ENCODE data around the gene OR2V2.

The OR2V2 gene

DNA sequence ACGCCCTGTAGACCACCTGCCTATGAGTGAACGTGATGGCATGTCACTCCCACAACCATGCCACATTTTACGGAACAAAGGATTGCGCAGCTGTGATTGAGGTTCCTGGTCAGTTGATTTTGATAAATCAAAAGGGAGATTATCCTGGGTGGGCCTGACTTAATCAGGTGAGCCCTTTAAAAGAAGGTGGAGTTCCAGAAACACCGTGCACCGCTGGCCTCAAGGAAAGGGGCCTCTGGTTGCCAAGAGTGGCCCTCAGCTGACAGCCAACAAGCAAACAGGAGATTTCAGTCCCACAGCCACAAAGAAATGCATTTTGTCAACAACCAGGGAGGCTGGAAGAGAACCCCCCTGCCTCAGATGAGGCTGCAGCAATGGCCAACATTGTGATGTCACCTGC lies 38.6 kb downstream of the OR2V2 start:
- H3K4me3 ChIP-seq (ENCODE audit: low read depth, low read length): no peak overlapping the region
- TF ChIP-seq, protein P1, sequence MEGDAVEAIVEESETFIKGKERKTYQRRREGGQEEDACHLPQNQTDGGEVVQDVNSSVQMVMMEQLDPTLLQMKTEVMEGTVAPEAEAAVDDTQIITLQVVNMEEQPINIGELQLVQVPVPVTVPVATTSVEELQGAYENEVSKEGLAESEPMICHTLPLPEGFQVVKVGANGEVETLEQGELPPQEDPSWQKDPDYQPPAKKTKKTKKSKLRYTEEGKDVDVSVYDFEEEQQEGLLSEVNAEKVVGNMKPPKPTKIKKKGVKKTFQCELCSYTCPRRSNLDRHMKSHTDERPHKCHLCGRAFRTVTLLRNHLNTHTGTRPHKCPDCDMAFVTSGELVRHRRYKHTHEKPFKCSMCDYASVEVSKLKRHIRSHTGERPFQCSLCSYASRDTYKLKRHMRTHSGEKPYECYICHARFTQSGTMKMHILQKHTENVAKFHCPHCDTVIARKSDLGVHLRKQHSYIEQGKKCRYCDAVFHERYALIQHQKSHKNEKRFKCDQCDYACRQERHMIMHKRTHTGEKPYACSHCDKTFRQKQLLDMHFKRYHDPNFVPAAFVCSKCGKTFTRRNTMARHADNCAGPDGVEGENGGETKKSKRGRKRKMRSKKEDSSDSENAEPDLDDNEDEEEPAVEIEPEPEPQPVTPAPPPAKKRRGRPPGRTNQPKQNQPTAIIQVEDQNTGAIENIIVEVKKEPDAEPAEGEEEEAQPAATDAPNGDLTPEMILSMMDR (IDR thresholded peaks at IDR 0.05; ENCODE audit: insufficient read depth, low read length, missing control alignments): no peak
- ChIA-PET POLR2A (no interaction called here), CTCF (interaction anchor here (1.3 to 3.1 kb wide), 5 partner anchors 13 to 63 kb away, joined by 3 to 19 read pairs (median 11); partner anchors contain the start of gene TRIM41)
- no peak for DNase-seq (ENCODE audit: low read depth, low spot score)

DNA sequence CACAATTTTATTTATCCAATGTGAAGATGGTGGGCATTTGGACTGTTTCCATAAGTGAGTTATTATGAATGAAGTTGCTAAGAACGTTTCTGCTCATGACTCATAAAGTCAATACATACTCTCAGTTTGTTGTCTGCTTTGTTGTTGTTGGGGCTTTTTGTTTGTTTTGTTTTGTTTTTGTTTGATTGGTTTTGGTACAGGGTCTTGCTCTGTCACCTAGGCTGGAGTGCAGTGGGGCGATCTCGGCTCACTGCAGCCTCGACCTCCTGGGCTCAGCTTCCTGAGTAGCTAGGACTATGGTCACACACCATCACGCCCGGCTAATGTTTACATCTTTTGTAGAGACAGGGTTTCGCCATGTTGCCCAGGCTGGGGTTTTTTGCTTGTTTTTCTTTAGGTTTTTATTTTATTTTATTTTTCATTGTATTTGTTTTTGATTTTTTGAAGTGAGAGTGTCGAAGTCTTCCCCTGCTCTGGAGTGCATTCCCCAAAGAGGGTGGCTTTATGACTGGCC lies 39.7 kb downstream of the OR2V2 start:
- H3K4me3 ChIP-seq (ENCODE audit: low read depth, low read length): peak overlapping the region; percentile 49
- ChIA-PET CTCF (interaction anchor here (1.5 to 3.8 kb wide), 3 partner anchors 19 to 35 kb away, joined by 5 to 29 read pairs (median 7); partner anchors contain the start of genes TRIM41 and TRIM7), POLR2A (interaction anchor here (3.5 kb wide), 1 partner anchor 20 kb away, joined by 17 read pairs; no protein-coding TSS in a partner anchor)
- DNase-seq (ENCODE audit: low read depth, low spot score): no peak
- TF ChIP-seq, protein P1 (IDR thresholded peaks at IDR 0.05; ENCODE audit: insufficient read depth, low read length, missing control alignments): no peak

DNA sequence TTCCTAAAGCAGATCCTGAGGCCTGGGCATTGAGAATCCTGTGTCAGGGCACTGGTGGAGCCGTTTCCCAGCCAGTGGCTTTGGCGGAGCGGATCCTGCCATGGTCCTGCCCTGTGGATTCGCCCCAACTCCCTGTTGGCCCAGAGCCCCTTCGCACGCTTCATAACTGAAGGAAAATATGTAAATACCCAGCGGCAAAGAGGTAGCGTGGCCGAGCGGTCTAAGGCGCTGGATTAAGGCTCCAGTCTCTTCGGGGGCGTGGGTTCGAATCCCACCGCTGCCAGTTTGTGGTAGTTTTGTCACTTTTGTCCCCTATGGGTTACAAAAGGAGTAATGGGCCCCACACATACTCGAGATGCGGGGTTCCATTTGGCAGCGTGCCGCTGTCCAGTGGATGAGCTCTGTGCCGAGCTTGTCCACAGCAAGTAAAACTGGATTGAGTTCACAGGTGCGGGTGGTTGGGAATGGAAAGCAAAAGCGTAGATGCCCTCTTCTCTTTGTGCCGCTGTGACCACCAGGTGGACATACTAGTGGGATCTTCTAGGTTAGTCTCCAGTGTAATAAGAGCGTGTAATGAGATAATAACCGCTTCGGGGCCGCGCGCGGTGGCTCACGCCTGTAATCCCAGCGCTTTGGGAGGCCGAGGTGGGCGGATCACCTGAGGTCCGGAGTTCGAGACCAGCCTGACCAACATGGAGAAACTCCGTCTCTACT lies 40.3 kb downstream of the OR2V2 start:
- TF ChIP-seq, protein P1 (IDR thresholded peaks at IDR 0.05; ENCODE audit: insufficient read depth, low read length, missing control alignments): peak; percentile 30
- POLR2A ChIA-PET: interaction anchor here (1.7 to 3.5 kb wide), 3 partner anchors 20 to 74 kb away, joined by 6 to 17 read pairs (median 6); partner anchors contain the start of gene TRIM52
- CTCF ChIA-PET: interaction anchor here (1.5 to 3.8 kb wide), 3 partner anchors 19 to 35 kb away, joined by 5 to 29 read pairs (median 7); partner anchors contain the start of genes TRIM41 and TRIM7
- H3K4me3 ChIP-seq (ENCODE audit: low read depth, low read length): peak overlapping the region; percentile 57
- no peak for DNase-seq (ENCODE audit: low read depth, low spot score)

DNA sequence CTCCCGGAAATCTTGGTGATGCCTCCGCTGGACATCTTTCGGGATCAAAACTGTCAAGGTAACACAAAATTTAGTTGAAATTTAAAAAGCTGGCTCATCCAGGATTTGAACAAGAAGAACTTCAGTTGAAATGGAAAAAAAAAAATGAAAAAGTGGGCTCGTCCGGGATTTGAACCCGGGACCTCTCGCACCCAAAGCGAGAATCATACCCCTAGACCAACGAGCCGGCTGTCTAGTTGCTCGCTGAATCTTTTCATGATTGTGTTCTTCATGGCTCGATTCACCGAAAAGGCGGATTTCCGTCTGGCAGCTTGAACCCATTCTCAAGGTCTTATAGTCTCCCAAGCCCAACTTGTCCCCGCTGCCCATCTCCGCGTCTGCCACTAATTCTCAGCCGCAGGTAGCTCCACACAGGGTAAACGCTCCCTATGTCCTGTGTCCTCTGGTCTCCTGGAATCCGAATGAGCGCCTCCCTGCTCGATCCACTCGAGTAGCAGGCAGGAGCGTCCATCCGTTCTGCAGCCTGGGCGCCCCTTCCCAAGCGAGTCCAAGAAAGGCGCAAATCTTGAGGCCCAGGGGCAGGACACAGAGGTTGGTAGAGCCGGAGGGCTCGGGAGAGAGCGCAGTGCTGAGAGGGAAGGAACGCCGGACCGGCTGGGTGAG lies 41.4 kb downstream of the OR2V2 start:
- CTCF ChIA-PET: interaction anchor here (1.0 to 3.8 kb wide), 5 partner anchors 9 to 23 kb away, joined by 3 to 29 read pairs (median 5); partner anchors contain the start of gene TRIM7
- no peak for DNase-seq (ENCODE audit: low read depth, low spot score)

DNA sequence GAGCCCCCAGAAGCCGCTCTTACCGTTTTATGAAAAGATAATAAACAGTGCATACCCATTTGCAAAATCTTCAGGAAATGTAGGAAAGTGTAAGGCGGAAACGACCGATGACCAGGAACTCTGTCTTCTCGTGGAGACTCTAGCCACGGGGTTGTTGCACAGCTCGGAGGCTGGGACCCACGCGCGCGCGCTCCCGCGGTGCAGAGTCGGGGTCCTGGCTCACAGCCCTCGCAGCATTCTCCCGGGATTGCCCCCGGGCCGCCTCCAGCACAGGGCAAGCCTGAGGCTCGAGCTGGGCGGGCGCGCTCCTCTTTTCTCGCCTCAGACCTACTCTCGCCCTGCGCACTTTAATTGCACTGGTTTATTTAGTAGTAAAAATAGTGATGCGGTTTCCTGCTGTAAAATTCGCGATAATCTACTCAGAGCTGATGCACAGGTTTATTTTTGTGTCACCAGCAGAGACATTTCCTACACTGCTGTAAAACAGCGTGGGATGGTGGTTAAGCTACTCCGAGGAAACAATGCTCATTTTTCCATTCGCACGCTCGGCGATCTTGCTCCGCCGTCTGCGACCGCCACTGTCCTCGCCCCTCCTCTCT lies 42.1 kb downstream of the OR2V2 start:
- CTCF ChIA-PET: interaction anchor here (1.0 to 3.8 kb wide), 6 partner anchors 8 to 71 kb away, joined by 3 to 29 read pairs (median 4); partner anchors contain the start of genes TRIM52 and TRIM7
- peak overlapping the region; percentile 90 for H3K4me3 ChIP-seq (ENCODE audit: low read depth, low read length)
- POLR2A ChIA-PET: interaction anchor here (1.7 to 3.5 kb wide), 3 partner anchors 18 to 72 kb away, joined by 6 to 17 read pairs (median 6); partner anchors contain the start of gene TRIM52
- TF ChIP-seq, protein P1 (IDR thresholded peaks at IDR 0.05; ENCODE audit: insufficient read depth, low read length, missing control alignments): no peak
- no peak for DNase-seq (ENCODE audit: low read depth, low spot score)

More for the DNA sequence above, 41.4 kb downstream of the OR2V2 start:
- TF ChIP-seq, protein P1 (IDR thresholded peaks at IDR 0.05; ENCODE audit: insufficient read depth, low read length, missing control alignments): no peak
- peak overlapping the region; percentile 90 for H3K4me3 ChIP-seq (ENCODE audit: low read depth, low read length)
- POLR2A ChIA-PET: interaction anchor here (1.7 to 3.5 kb wide), 3 partner anchors 18 to 72 kb away, joined by 6 to 17 read pairs (median 6); partner anchors contain the start of gene TRIM52
